WERI-Rb-1 (cell line): Measurements from ENCODE around the gene FGF22.

Source experiments
- DNase-seq: peaks from one replicate; pipeline ENCODE4 v3.0.0-alpha.2; 2020
- H3K27ac ChIP-seq: fragments of 250-450 bp; sonication (Bioruptor Pico); 2 replicates; pipeline ENCODE4 v1.5.1; 2020; ENCODE audit warnings: mild to moderate bottlenecking, moderate library complexity
- H3K27me3 ChIP-seq: fragments of 250-450 bp; sonication (Bioruptor Pico); 2 replicates; pipeline ENCODE4 v1.5.1; 2021; ENCODE audit warnings: mild to moderate bottlenecking, low read depth, moderate library complexity; ENCODE audit not compliant: insufficient read depth, severe bottlenecking
- H3K36me3 ChIP-seq: fragments of 250-450 bp; sonication (Bioruptor Pico); 2 replicates; pipeline ENCODE4 v1.5.1; 2020; ENCODE audit warnings: mild to moderate bottlenecking, moderate library complexity
- H3K4me3 ChIP-seq: 2 replicates; pipeline ENCODE4 v1.5.1; 2011; ENCODE audit warnings: low read depth, mild to moderate bottlenecking, control low read depth, low read length
- H3K9me3 ChIP-seq: fragments of 250-450 bp; sonication (Bioruptor Pico); 2 replicates; pipeline ENCODE4 v1.5.1; 2021; ENCODE audit warnings: mild to moderate bottlenecking, moderate library complexity; ENCODE audit not compliant: severe bottlenecking
- CTCF ChIP-seq: IDR thresholded peaks from 2 replicates; pipeline ENCODE4 v1.5.1; 2011; ENCODE audit warnings: low read depth, mild to moderate bottlenecking, control low read depth, inconsistent platforms, low read length

Gene FGF22

GRCh38 chr19:593055-593454 lies 46.6 kb upstream of the FGF22 start:
- TF ChIP-seq CTCF, result no peak
- no peak overlapping the region for H3K4me3 ChIP-seq
- H3K9me3 ChIP-seq, result peaks cover 3% of the 10 kb centered on the region
- no peak overlapping the region for H3K27ac ChIP-seq
- no peak for DNase-seq
- no peaks in the 10 kb centered on the region for H3K36me3 ChIP-seq
- H3K27me3 ChIP-seq, result peaks cover 64% of the 10 kb centered on the region

GRCh38 chr19:593505-593904 lies 46.2 kb upstream of the FGF22 start:
- no peaks in the 10 kb centered on the region for H3K36me3 ChIP-seq
- no peak for DNase-seq
- peaks cover 3% of the 10 kb centered on the region for H3K9me3 ChIP-seq
- no peak for TF ChIP-seq CTCF
- H3K27me3 ChIP-seq, result peaks cover 63% of the 10 kb centered on the region
- no peak overlapping the region for H3K27ac ChIP-seq
- no peak overlapping the region for H3K4me3 ChIP-seq

GRCh38 chr19:594265-594870 lies 45.3 kb upstream of the FGF22 start:
- Histone ChIP-seq H3K4me3 (no peak overlapping the region), H3K27me3 (peaks cover 55% of the 10 kb centered on the region), H3K27ac (no peak overlapping the region), H3K9me3 (peaks cover 3% of the 10 kb centered on the region), H3K36me3 (no peaks in the 10 kb centered on the region)
- no peak for TF ChIP-seq CTCF
- DNase-seq, result no peak

GRCh38 chr19:595326-596262 lies 44.1 kb upstream of the FGF22 start:
- peaks cover 55% of the 10 kb centered on the region for H3K27me3 ChIP-seq
- peaks cover 3% of the 10 kb centered on the region for H3K9me3 ChIP-seq
- H3K27ac ChIP-seq, result no peak overlapping the region
- no peak for TF ChIP-seq CTCF
- peak; percentile 97 for DNase-seq
- peak overlapping the region; percentile 19 for H3K4me3 ChIP-seq
- H3K36me3 ChIP-seq, result no peaks in the 10 kb centered on the region

- no peak overlapping the region for H3K27ac ChIP-seq
- peak overlapping the region; percentile 19; the same call in 1 of the 2 replicates for H3K4me3 ChIP-seq
- H3K9me3 ChIP-seq, result peaks cover 6% of the 10 kb centered on the region
- H3K27me3 ChIP-seq, result peaks cover 52% of the 10 kb centered on the region
- no peak for TF ChIP-seq CTCF
- no peaks in the 10 kb centered on the region for H3K36me3 ChIP-seq
- DNase-seq, result no peak
These were observed 43.4 kb upstream of the FGF22 start for GRCh38 chr19:596263-596655.
